B cell (primary cell): ENCODE measurements around the gene CHMP1A.

Experiments used
- CTCF ChIP-seq: fragments of 200-600 bp; IDR thresholded peaks from one replicate; pipeline ENCODE4 v1.8.0; 2022; ENCODE audit warnings: antibody characterized with exemption, mild to moderate bottlenecking
- EZH2 ChIP-seq: IDR thresholded peaks from 2 replicates; pipeline ENCODE4 v1.6.1; 2012; ENCODE audit warnings: borderline replicate concordance, low read depth, mild to moderate bottlenecking, moderate library complexity, low read length; ENCODE audit not compliant: insufficient read depth, poor library complexity, severe bottlenecking

- TF ChIP-seq CTCF (no peak), EZH2 (no peak)
Observed at GRCh38 chr16:89612415-89613166, 44.9 kb downstream of the CHMP1A start.
